ENCODE results near the gene RPAIN. TPM values are rescaled to one million over a fixed set of nuclear protein-coding genes. Genes with fewer than 3 reads are reported as not detected.

The RPAIN gene
- total RNA-seq, 1 donor from 2014 or later = 43.5 TPM

DNA sequence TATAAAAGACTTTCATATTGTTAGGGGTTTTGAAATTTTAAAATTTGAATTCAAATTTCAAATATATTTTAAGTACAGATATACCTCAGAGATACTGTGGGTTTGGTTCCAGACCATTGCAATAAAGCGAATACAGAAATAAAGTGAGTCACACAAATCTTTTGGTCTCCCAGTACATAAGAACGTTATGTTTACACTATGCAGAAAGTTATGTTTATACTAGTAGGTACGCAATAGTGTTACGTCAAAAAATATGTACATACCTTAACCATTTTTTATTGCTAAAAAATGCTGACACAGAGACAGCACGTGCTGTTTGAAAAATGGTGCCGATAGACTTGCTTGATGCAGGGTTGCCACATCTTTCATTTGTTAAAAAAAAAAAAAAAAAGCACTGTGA lies 20.2 kb upstream of the RPAIN start:
- H3K36me3 ChIP-seq = peaks cover 0 to 82% of the 10 kb centered on the region in 2 donors
- H3K9me3 ChIP-seq = no peaks in the 10 kb centered on the region
- H3K4me1 ChIP-seq = no peaks in the 10 kb centered on the region
- intact Hi-C loops (cut with DNase I) = no loop called here
- no peaks in the 10 kb centered on the region for H3K27me3 ChIP-seq
- no peak overlapping the region for H3K4me3 ChIP-seq
- DNase-seq (ENCODE audit: extremely low spot score in 2 of 2) = no peak
- H3K27ac ChIP-seq = no peak overlapping the region
- no peak for TF ChIP-seq POLR2AphosphoS5 (IDR thresholded peaks at IDR 0.05; ENCODE audit: insufficient read depth in 1 of 2, low read depth in 1 of 2)
- TF ChIP-seq, protein P1, sequence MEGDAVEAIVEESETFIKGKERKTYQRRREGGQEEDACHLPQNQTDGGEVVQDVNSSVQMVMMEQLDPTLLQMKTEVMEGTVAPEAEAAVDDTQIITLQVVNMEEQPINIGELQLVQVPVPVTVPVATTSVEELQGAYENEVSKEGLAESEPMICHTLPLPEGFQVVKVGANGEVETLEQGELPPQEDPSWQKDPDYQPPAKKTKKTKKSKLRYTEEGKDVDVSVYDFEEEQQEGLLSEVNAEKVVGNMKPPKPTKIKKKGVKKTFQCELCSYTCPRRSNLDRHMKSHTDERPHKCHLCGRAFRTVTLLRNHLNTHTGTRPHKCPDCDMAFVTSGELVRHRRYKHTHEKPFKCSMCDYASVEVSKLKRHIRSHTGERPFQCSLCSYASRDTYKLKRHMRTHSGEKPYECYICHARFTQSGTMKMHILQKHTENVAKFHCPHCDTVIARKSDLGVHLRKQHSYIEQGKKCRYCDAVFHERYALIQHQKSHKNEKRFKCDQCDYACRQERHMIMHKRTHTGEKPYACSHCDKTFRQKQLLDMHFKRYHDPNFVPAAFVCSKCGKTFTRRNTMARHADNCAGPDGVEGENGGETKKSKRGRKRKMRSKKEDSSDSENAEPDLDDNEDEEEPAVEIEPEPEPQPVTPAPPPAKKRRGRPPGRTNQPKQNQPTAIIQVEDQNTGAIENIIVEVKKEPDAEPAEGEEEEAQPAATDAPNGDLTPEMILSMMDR (IDR thresholded peaks at IDR 0.05) = no peak

DNA sequence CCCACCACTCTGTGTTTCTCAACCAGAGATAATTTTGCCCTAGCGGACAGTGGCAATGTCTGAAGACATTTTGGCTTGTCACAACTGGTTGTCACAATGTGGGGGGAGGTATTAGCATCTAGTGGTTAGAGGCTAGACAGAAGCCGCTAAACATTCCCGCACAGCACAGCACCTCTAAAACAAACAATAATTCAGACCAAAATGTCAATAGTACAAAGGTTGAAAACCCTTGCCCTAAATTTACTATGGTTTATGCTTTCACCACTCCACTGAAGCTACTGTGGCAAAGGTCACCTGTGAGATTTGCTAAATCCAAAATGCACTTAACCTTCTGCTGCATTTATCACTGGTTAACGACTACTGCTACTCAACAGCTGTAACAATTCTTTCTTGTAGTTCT lies 14.6 kb upstream of the RPAIN start:
- Histone ChIP-seq H3K4me3 (no peak overlapping the region), H3K36me3 (peaks cover 0 to 87% of the 10 kb centered on the region in 2 donors), H3K27ac (no peak overlapping the region), H3K9me3 (no peaks in the 10 kb centered on the region), H3K27me3 (no peaks in the 10 kb centered on the region), H3K4me1 (no peaks in the 10 kb centered on the region)
- DNase-seq (ENCODE audit: extremely low spot score in 2 of 2) = no peak
- intact Hi-C loops (cut with DNase I) = no loop called here
- TF ChIP-seq POLR2AphosphoS5 (IDR thresholded peaks at IDR 0.05; ENCODE audit: insufficient read depth in 1 of 2, low read depth in 1 of 2) (no peak), POLR2A (IDR thresholded peaks at IDR 0.05) (no peak)
- TF ChIP-seq, protein P1 (IDR thresholded peaks at IDR 0.05) = no peak

DNA sequence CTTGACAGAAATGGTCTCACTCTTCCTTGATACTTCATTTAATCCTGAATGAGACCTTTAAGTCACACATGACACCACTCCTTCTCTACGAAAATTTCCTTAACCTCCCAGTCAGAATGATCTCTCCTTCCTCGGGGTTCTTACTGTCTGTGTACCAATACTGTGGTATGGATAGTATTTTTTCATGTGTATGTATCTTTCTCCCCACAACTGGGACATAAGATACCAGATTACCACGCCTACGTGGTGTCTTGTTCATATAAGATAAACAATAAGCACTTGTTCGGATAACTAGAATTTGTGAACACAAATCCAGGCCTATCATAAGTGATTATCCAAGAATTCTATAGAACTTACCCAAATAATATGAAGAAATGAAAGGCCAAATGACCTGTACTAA lies 11.8 kb upstream of the RPAIN start:
- Histone ChIP-seq H3K4me3 (no peak overlapping the region), H3K27ac (no peak overlapping the region), H3K4me1 (peaks cover under 1% of the 10 kb centered on the region), H3K9me3 (no peaks in the 10 kb centered on the region), H3K27me3 (no peaks in the 10 kb centered on the region), H3K36me3 (peaks cover 0 to 87% of the 10 kb centered on the region in 2 donors)
- intact Hi-C loops (cut with DNase I) = no loop called here
- TF ChIP-seq POLR2A (IDR thresholded peaks at IDR 0.05) = no peak
- TF ChIP-seq, protein P1 (IDR thresholded peaks at IDR 0.05) = no peak
- TF ChIP-seq POLR2AphosphoS5 (IDR thresholded peaks at IDR 0.05; ENCODE audit: insufficient read depth in 1 of 2, low read depth in 1 of 2) = no peak
- DNase-seq (ENCODE audit: extremely low spot score in 2 of 2) = no peak

DNA sequence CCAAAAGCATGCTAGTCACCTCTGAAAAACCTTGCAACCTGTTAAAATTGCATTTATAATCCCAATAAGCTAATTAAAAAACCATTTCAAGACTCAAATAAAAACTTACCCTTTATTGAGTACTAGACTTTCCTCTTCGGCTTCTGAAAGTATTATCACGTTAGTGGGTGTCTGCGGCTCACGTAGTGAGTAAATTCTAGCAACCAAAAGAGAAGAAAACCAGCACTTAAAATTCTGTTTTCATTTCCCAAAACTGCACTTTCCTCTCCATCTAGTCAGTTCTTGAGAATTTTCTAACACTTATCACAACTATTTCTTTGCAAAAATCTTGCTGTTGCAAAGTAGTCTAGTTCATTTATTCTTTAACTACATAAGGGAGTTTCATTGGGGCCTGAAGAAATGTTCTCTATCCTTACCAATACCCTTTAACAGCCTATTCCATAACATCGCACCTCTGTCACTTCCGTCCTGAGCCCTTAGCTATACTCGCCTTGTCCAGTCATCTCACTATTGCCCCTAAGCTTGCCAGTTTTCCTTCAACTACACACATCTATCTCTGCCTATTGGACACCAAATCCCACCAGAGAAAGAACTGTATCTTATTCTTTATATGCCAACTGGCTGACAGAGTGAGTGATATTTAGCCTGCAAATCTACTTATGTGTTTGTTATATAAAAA lies 9.2 kb upstream of the RPAIN start:
- no peak overlapping the region for H3K27ac ChIP-seq
- H3K4me3 ChIP-seq = no peak overlapping the region
- intact Hi-C loops (cut with DNase I) = no loop called here
- H3K27me3 ChIP-seq = no peaks in the 10 kb centered on the region
- no peaks in the 10 kb centered on the region for H3K9me3 ChIP-seq
- TF ChIP-seq POLR2A (IDR thresholded peaks at IDR 0.05) (no peak), POLR2AphosphoS5 (IDR thresholded peaks at IDR 0.05; ENCODE audit: insufficient read depth in 1 of 2, low read depth in 1 of 2) (no peak)
- TF ChIP-seq, protein P1 (IDR thresholded peaks at IDR 0.05) = no peak
- peaks cover 0 to 75% of the 10 kb centered on the region in 2 donors for H3K36me3 ChIP-seq
- DNase-seq (ENCODE audit: extremely low spot score in 2 of 2) = no peak
- peaks cover 15% of the 10 kb centered on the region for H3K4me1 ChIP-seq

DNA sequence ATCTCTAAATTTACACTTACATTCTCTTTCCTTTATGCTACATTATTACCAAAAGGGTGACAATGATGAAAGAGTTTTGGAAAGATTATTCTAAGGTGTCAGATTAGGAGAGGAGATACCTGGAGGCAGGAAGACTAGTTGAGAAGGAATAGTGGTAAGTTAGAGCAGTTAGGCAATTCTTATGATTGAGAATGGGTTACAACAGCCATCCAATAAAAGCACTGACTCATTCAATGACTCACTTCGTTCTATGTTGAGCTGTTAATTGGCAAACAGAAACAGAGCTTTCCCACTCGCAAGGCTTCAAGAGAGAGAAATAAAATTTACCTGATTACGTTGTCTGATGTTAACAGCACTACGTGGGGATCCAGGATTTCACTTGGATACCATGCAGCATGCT lies 6.3 kb upstream of the RPAIN start:
- TF ChIP-seq POLR2AphosphoS5 (IDR thresholded peaks at IDR 0.05; ENCODE audit: insufficient read depth in 1 of 2, low read depth in 1 of 2) (peak; percentile 7 to 78), POLR2A (IDR thresholded peaks at IDR 0.05) (no peak)
- TF ChIP-seq, protein P1 (IDR thresholded peaks at IDR 0.05) = no peak
- Histone ChIP-seq H3K27ac (peak overlapping the region; percentile 40), H3K36me3 (peaks cover 0 to 49% of the 10 kb centered on the region in 2 donors), H3K4me3 (no peak overlapping the region), H3K27me3 (no peaks in the 10 kb centered on the region), H3K9me3 (no peaks in the 10 kb centered on the region), H3K4me1 (peaks cover 37% of the 10 kb centered on the region)
- intact Hi-C loops (cut with DNase I) = no loop called here
- DNase-seq (ENCODE audit: extremely low spot score in 2 of 2) = no peak
